Caki2 (cell line): ENCODE data around the gene PARP6. TPM values are rescaled to one million over a fixed set of nuclear protein-coding genes. Genes with fewer than 3 reads are reported as not detected.

Experiments
- DNase-seq: peaks from one replicate; pipeline ENCODE4 v3.0.0-alpha.2; 2015; ENCODE audit warnings: low read depth
- in situ Hi-C: cut with HindIII; loops from 2 replicates; pipeline ENCODE4 v1.10.0; 2016; ENCODE audit warnings: low sequenced_read_pairs, low pct_unique_long_range_greater_than_20kb, mixed read lengths
- total RNA-seq: library from RNA; depleted of rRNA; stranded (reverse); fragments of >200 nt; shearing (Covaris generic); gene quantifications from 2 replicates; pipeline ENCODE4 v1.2.3, GENCODE V29; 2014; ENCODE audit warnings: low replicate concordance

Gene PARP6
- total RNA-seq, 1 experiment from 2014 or later = 20.6 TPM

- in situ Hi-C loops = no loop called here
- peak; percentile 96 for DNase-seq
Measured at GRCh38 chr15:72237029-72237852, 35.1 kb downstream of the PARP6 start.

GRCh38 chr15:72236381-72237003 lies 35.9 kb downstream of the PARP6 start:
- in situ Hi-C loops = no loop called here
- DNase-seq = no peak

GRCh38 chr15:72235298-72235697 lies 37.1 kb downstream of the PARP6 start:
- DNase-seq = no peak
- in situ Hi-C loops = no loop called here

GRCh38 chr15:72233769-72234168 lies 38.6 kb downstream of the PARP6 start:
- in situ Hi-C loops = no loop called here
- DNase-seq = no peak

- peak; percentile 69 for DNase-seq
- in situ Hi-C loops = no loop called here
Measured at GRCh38 chr15:72231833-72232478, 40.4 kb downstream of the PARP6 start.

GRCh38 chr15:72231066-72231832 lies 41.1 kb downstream of the PARP6 start, which contains the start of gene PKM:
TSS of gene PKM (minus strand) at chr15:72231190. CDS start at chr15:72219097, 12,093 bp downstream.
- in situ Hi-C loops = no loop called here
- DNase-seq = peak; percentile 96

- DNase-seq = peak; percentile 91
- in situ Hi-C loops = no loop called here
Measured at GRCh38 chr15:72230197-72231065, 41.9 kb downstream of the PARP6 start.

GRCh38 chr15:72229947-72230196 lies 42.5 kb downstream of the PARP6 start:
- in situ Hi-C loops = no loop called here
- no peak for DNase-seq

GRCh38 chr15:72229076-72229946 lies 43.0 kb downstream of the PARP6 start:
- in situ Hi-C loops = no loop called here
- peak; percentile 29 for DNase-seq

GRCh38 chr15:72227720-72228119 lies 44.6 kb downstream of the PARP6 start:
- DNase-seq = no peak
- in situ Hi-C loops = no loop called here

- in situ Hi-C loops = no loop called here
- no peak for DNase-seq
Measured at GRCh38 chr15:72227192-72227586, 45.2 kb downstream of the PARP6 start.

- DNase-seq = no peak
- in situ Hi-C loops = no loop called here
Measured at GRCh38 chr15:72223278-72223677, 49.1 kb downstream of the PARP6 start.

GRCh38 chr15:72222393-72222792 lies 50.0 kb downstream of the PARP6 start:
- in situ Hi-C loops = no loop called here
- DNase-seq = peak; percentile 75

GRCh38 chr15:72220687-72221086 lies 51.7 kb downstream of the PARP6 start:
- in situ Hi-C loops = no loop called here
- no peak for DNase-seq

- in situ Hi-C loops = no loop called here
- DNase-seq = no peak
Measured at GRCh38 chr15:72217216-72217615, 55.1 kb downstream of the PARP6 start.

GRCh38 chr15:72216079-72216478 lies 56.3 kb downstream of the PARP6 start:
- DNase-seq = no peak
- in situ Hi-C loops = no loop called here

- no peak for DNase-seq
- in situ Hi-C loops = no loop called here
Measured at GRCh38 chr15:72207558-72208085, 64.7 kb downstream of the PARP6 start.
